ENCODE measurements around the gene MLXIP.

MLXIP gene

DNA sequence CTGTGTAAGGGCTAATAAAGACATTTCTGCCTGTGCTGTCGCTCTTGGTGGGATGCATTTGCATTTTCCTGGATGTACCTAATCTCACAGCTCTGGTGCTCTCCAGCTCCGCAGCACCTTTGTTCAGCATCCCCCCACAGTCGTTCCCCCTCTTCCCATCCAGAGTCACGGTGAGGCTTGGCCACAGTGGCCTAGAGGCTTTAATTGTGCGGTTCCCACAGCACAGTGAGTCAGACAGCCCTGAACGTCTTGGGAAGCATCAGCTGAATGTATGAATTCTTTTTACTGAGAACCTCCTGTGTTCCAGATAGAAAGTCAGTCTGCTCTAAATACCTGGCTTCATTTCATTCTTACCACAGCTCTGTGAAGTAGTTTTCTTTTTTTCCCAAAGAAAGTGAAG, 28.7 kb downstream of the MLXIP start:
- no peak overlapping the region for H3K27ac ChIP-seq (replicated peaks; ENCODE audit: low read length)
- H3K4me2 ChIP-seq (ENCODE audit: insufficient read depth, low read length, poor library complexity, severe bottlenecking), result no peak overlapping the region
- H3K14ac ChIP-seq (ENCODE audit: low read length), result peak overlapping the region; percentile 27
- no peak overlapping the region for H2BK12ac ChIP-seq (ENCODE audit: low read length)
- no peak overlapping the region for H3K4me3 ChIP-seq (ENCODE audit: low read length in 2 of 2)
- peak overlapping the region; percentile 27 for H2AK5ac ChIP-seq (ENCODE audit: low read depth, low read length)
- no peak overlapping the region for H4K8ac ChIP-seq (ENCODE audit: low read depth, low read length)
- H4K91ac ChIP-seq (ENCODE audit: low read depth, low read length, poor library complexity), result no peak overlapping the region
- no peaks in the 10 kb centered on the region for H3K36me3 ChIP-seq (replicated peaks in 1 of 2; ENCODE audit: control insufficient read depth in 2 of 2, insufficient read depth in 2 of 2, low read length in 2 of 2)
- H3K4me1 ChIP-seq (ENCODE audit: control insufficient read depth in 2 of 2, insufficient read depth in 1 of 2, low read depth in 1 of 2, low read length in 2 of 2), result peaks cover 0 to 3% of the 10 kb centered on the region in 2 donors
- no peak overlapping the region for H2BK120ac ChIP-seq (ENCODE audit: low read depth, low read length)
- H3K4ac ChIP-seq (ENCODE audit: low read length), result no peak overlapping the region
- peaks cover 0 to 4% of the 10 kb centered on the region in 2 donors for H3K9me3 ChIP-seq (replicated peaks in 1 of 2; ENCODE audit: control insufficient read depth in 2 of 2, insufficient read depth in 1 of 2, low read depth in 1 of 2, low read length in 2 of 2)
- no peaks in the 10 kb centered on the region for H3K27me3 ChIP-seq (ENCODE audit: control insufficient read depth in 3 of 3, insufficient read depth in 3 of 3, low read depth in 1 of 3, low read length in 3 of 3)
- H3K79me1 ChIP-seq (ENCODE audit: low read depth, low read length), result no peaks in the 10 kb centered on the region
- H2BK5ac ChIP-seq (ENCODE audit: low read length), result no peak overlapping the region
- peak overlapping the region; percentile 29 for H3K18ac ChIP-seq (ENCODE audit: low read length)
- no peak overlapping the region for H2BK15ac ChIP-seq (ENCODE audit: low read length)
- no peak for DNase-seq (ENCODE audit: low spot score)
- peak overlapping the region; percentile 48 for H3K23ac ChIP-seq (ENCODE audit: low read depth, low read length, poor library complexity)
- no peak overlapping the region for H2AFZ ChIP-seq (ENCODE audit: low read length)
- H3K9ac ChIP-seq (ENCODE audit: low read depth, low read length, poor library complexity), result no peak overlapping the region
- no CpG with 5 or more reads among the region's 6 CpGs for WGBS, 2 donors (ENCODE audit: extremely low coverage in 2 of 2, insufficient read length in 2 of 2, insufficient replicate concordance in 1 of 2)

DNA sequence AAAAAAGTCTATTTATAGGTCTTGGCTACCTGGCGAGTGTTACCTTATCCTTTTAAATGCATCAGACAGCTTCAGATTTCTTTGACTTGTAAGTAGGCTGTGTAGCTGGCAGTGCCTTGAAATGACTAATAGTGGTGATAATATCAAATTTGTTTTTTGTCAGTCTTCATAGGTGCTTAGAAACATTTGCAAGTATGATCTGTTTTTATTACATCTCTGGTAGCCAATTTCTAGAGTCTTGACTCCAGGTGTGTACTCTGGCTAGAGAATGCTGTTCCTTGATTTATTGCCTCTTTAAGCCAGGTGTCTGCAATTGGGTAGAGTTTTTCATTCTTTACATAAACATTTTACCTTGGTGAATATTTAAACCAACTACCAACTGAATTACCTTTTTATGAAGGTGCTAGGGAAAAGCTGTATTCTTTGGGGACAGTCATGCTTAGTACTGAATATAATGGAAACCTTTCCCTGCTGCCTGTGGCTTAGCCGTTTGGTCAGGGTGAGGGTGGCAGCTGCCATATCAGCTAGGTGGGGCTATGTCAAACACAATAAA, 32.6 kb downstream of the MLXIP start:
- H3K27ac ChIP-seq (replicated peaks; ENCODE audit: low read length), result no peak overlapping the region
- no peak overlapping the region for H4K8ac ChIP-seq (ENCODE audit: low read depth, low read length)
- H2AFZ ChIP-seq (ENCODE audit: low read length), result no peak overlapping the region
- H3K36me3 ChIP-seq (replicated peaks in 1 of 2; ENCODE audit: control insufficient read depth in 2 of 2, insufficient read depth in 2 of 2, low read length in 2 of 2), result peaks cover 0 to 2% of the 10 kb centered on the region in 2 donors
- H2BK120ac ChIP-seq (ENCODE audit: low read depth, low read length), result no peak overlapping the region
- peaks cover 4 to 6% of the 10 kb centered on the region in 2 donors for H3K4me1 ChIP-seq (ENCODE audit: control insufficient read depth in 2 of 2, insufficient read depth in 1 of 2, low read depth in 1 of 2, low read length in 2 of 2)
- H3K18ac ChIP-seq (ENCODE audit: low read length), result no peak overlapping the region
- H3K79me1 ChIP-seq (ENCODE audit: low read depth, low read length), result no peaks in the 10 kb centered on the region
- H2BK15ac ChIP-seq (ENCODE audit: low read length), result no peak overlapping the region
- no peak overlapping the region for H3K4ac ChIP-seq (ENCODE audit: low read length)
- no peaks in the 10 kb centered on the region for H3K9me3 ChIP-seq (replicated peaks in 1 of 2; ENCODE audit: control insufficient read depth in 2 of 2, insufficient read depth in 1 of 2, low read depth in 1 of 2, low read length in 2 of 2)
- H3K9ac ChIP-seq (ENCODE audit: low read depth, low read length, poor library complexity), result no peak overlapping the region
- no peak overlapping the region for H2AK5ac ChIP-seq (ENCODE audit: low read depth, low read length)
- H3K4me3 ChIP-seq (ENCODE audit: low read length in 2 of 2), result no peak overlapping the region
- H3K14ac ChIP-seq (ENCODE audit: low read length), result no peak overlapping the region
- H3K23ac ChIP-seq (ENCODE audit: low read depth, low read length, poor library complexity), result no peak overlapping the region
- no peaks in the 10 kb centered on the region for H3K27me3 ChIP-seq (ENCODE audit: control insufficient read depth in 3 of 3, insufficient read depth in 3 of 3, low read depth in 1 of 3, low read length in 3 of 3)
- WGBS, 2 donors (ENCODE audit: extremely low coverage in 2 of 2, insufficient read length in 2 of 2, insufficient replicate concordance in 1 of 2), result no CpG with 5 or more reads among the region's 2 CpGs
- H3K4me2 ChIP-seq (ENCODE audit: insufficient read depth, low read length, poor library complexity, severe bottlenecking), result no peak overlapping the region
- no peak overlapping the region for H2BK12ac ChIP-seq (ENCODE audit: low read length)
- H4K91ac ChIP-seq (ENCODE audit: low read depth, low read length, poor library complexity), result no peak overlapping the region
- DNase-seq (ENCODE audit: low spot score), result no peak
- H2BK5ac ChIP-seq (ENCODE audit: low read length), result no peak overlapping the region

DNA sequence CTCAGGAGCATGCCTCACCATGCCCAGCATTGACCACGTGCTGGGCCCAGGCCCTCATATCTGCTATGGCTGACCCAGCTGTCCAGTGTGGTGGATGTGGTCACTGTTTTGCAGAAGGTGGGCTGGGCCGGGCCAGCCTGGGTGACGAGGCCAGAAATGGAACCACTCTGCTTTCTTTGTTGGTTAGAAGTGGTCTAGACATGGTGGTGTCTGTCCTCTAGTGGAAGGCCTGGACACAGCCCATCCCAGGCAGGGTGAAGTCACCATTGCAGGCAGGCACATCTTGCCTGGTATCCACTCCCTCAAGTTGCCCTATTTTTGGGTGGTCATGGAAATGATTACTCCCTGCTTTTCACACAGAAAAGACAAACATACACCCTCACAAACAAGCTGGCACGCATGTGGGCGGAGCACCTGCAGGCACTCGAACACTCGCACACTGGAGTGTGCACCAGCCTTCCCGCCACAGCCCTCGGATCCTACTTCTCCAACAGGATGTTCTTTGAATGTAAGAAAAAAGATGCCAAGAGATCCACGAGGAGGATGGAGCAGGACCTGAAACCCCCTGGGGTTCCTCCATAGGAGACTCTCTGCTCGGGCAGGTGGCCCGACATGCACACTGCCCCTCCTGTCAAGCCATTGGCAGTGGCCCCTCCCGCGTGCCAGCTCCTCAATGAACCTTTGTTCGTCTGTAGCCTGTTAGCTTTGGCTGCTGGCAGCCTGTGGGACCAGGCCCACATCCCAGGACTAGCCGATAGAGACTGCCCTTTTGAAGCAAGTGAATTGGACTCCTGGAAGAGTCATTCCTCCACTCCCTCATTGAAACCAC, 38.4 kb downstream of the MLXIP start:
- H2BK12ac ChIP-seq (ENCODE audit: low read length), result no peak overlapping the region
- H3K23ac ChIP-seq (ENCODE audit: low read depth, low read length, poor library complexity), result no peak overlapping the region
- no peaks in the 10 kb centered on the region for H3K79me1 ChIP-seq (ENCODE audit: low read depth, low read length)
- no peak overlapping the region for H2BK120ac ChIP-seq (ENCODE audit: low read depth, low read length)
- H3K4me1 ChIP-seq (ENCODE audit: control insufficient read depth in 2 of 2, insufficient read depth in 1 of 2, low read depth in 1 of 2, low read length in 2 of 2), result peaks cover 1 to 11% of the 10 kb centered on the region in 2 donors
- H2AFZ ChIP-seq (ENCODE audit: low read length), result no peak overlapping the region
- H3K36me3 ChIP-seq (replicated peaks in 1 of 2; ENCODE audit: control insufficient read depth in 2 of 2, insufficient read depth in 2 of 2, low read length in 2 of 2), result peaks cover 0 to 2% of the 10 kb centered on the region in 2 donors
- no peak overlapping the region for H4K8ac ChIP-seq (ENCODE audit: low read depth, low read length)
- no peak overlapping the region for H3K27ac ChIP-seq (replicated peaks; ENCODE audit: low read length)
- peak overlapping the region; percentile 84 for H3K14ac ChIP-seq (ENCODE audit: low read length)
- no peak overlapping the region for H3K9ac ChIP-seq (ENCODE audit: low read depth, low read length, poor library complexity)
- no peak overlapping the region for H4K91ac ChIP-seq (ENCODE audit: low read depth, low read length, poor library complexity)
- H3K27me3 ChIP-seq (ENCODE audit: control insufficient read depth in 3 of 3, insufficient read depth in 3 of 3, low read depth in 1 of 3, low read length in 3 of 3), result no peaks in the 10 kb centered on the region
- no peak overlapping the region for H2BK5ac ChIP-seq (ENCODE audit: low read length)
- H2BK15ac ChIP-seq (ENCODE audit: low read length), result no peak overlapping the region
- H3K4me3 ChIP-seq (ENCODE audit: low read length in 2 of 2), result peak overlapping the region in 1 of 2 donors; percentile 1
- no peak for DNase-seq (ENCODE audit: low spot score)
- no peak overlapping the region for H3K4me2 ChIP-seq (ENCODE audit: insufficient read depth, low read length, poor library complexity, severe bottlenecking)
- H3K4ac ChIP-seq (ENCODE audit: low read length), result no peak overlapping the region
- H3K18ac ChIP-seq (ENCODE audit: low read length), result no peak overlapping the region
- no peaks in the 10 kb centered on the region for H3K9me3 ChIP-seq (replicated peaks in 1 of 2; ENCODE audit: control insufficient read depth in 2 of 2, insufficient read depth in 1 of 2, low read depth in 1 of 2, low read length in 2 of 2)
- H2AK5ac ChIP-seq (ENCODE audit: low read depth, low read length), result no peak overlapping the region
- WGBS, 2 donors (ENCODE audit: extremely low coverage in 2 of 2, insufficient read length in 2 of 2, insufficient replicate concordance in 1 of 2), result no CpG with 5 or more reads among the region's 16 CpGs

DNA sequence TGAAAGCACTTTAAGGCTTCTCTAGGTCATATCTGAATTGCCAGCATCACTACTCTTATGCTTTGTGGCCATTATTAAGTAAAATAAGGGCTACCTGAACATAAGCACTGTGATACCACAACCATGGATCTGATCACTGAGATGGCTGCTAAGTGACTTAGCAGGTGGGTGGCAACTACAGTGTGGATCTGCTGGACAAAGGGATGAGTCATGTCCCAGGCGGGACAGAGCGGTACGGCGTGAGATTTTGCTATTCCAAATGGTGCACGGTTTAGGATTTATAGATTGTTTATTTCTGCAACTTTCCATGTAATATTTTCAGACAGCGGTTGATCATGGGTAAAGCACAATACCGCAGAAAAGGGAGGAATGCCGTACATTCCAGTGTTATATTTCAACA, 39.4 kb downstream of the MLXIP start:
- Histone ChIP-seq H3K79me1 (ENCODE audit: low read depth, low read length) (no peaks in the 10 kb centered on the region), H4K91ac (ENCODE audit: low read depth, low read length, poor library complexity) (no peak overlapping the region), H2BK12ac (ENCODE audit: low read length) (no peak overlapping the region), H2BK120ac (ENCODE audit: low read depth, low read length) (no peak overlapping the region), H2AK5ac (ENCODE audit: low read depth, low read length) (no peak overlapping the region), H2AFZ (ENCODE audit: low read length) (no peak overlapping the region), H3K4ac (ENCODE audit: low read length) (no peak overlapping the region), H3K9ac (ENCODE audit: low read depth, low read length, poor library complexity) (no peak overlapping the region), H3K4me2 (ENCODE audit: insufficient read depth, low read length, poor library complexity, severe bottlenecking) (no peak overlapping the region), H3K18ac (ENCODE audit: low read length) (no peak overlapping the region), H3K36me3 (replicated peaks in 1 of 2; ENCODE audit: control insufficient read depth in 2 of 2, insufficient read depth in 2 of 2, low read length in 2 of 2) (peaks cover 0 to 2% of the 10 kb centered on the region in 2 donors), H3K27ac (replicated peaks; ENCODE audit: low read length) (no peak overlapping the region), H4K8ac (ENCODE audit: low read depth, low read length) (no peak overlapping the region), H2BK15ac (ENCODE audit: low read length) (no peak overlapping the region), H3K27me3 (ENCODE audit: control insufficient read depth in 3 of 3, insufficient read depth in 3 of 3, low read depth in 1 of 3, low read length in 3 of 3) (no peaks in the 10 kb centered on the region), H3K14ac (ENCODE audit: low read length) (no peak overlapping the region), H3K23ac (ENCODE audit: low read depth, low read length, poor library complexity) (no peak overlapping the region), H3K9me3 (replicated peaks in 1 of 2; ENCODE audit: control insufficient read depth in 2 of 2, insufficient read depth in 1 of 2, low read depth in 1 of 2, low read length in 2 of 2) (no peaks in the 10 kb centered on the region), H2BK5ac (ENCODE audit: low read length) (no peak overlapping the region), H3K4me3 (ENCODE audit: low read length in 2 of 2) (no peak overlapping the region), H3K4me1 (ENCODE audit: control insufficient read depth in 2 of 2, insufficient read depth in 1 of 2, low read depth in 1 of 2, low read length in 2 of 2) (peaks cover 2 to 12% of the 10 kb centered on the region in 2 donors)
- no peak for DNase-seq (ENCODE audit: low spot score)
- WGBS, 2 donors (ENCODE audit: extremely low coverage in 2 of 2, insufficient read length in 2 of 2, insufficient replicate concordance in 1 of 2), result no CpG with 5 or more reads among the region's 8 CpGs
